ENCODE results near the gene DST. TPM values are rescaled to one million over a fixed set of nuclear protein-coding genes. Genes with fewer than 3 reads are reported as not detected.

Gene DST
- total RNA-seq, 2 experiments from 2014 or later, result 5.7 to 5.9 TPM

GRCh38 chr6:56430629-56431600, 211.8 kb downstream of the DST start:
- H3K9me3 ChIP-seq (ENCODE audit: control insufficient read depth in 1 of 2, insufficient read depth in 1 of 2, low read length in 2 of 2), result peaks cover 0 to 32% of the 10 kb centered on the region in 2 experiments
- H3K4me1 ChIP-seq (ENCODE audit: insufficient read depth, low read length), result no peaks in the 10 kb centered on the region
- Mint-ChIP-seq H3K4me1 (ENCODE audit: low read depth) (no peaks in the 10 kb centered on the region), H3K4me3 (no peak overlapping the region), H3K27ac (no peak overlapping the region), H3K9me3 (peaks cover 2% of the 10 kb centered on the region), H3K36me3 (ENCODE audit: low read depth) (no peaks in the 10 kb centered on the region), H3K27me3 (peaks cover 8% of the 10 kb centered on the region)
- TF ChIP-seq CTCF (IDR thresholded peaks at IDR 0.05), result no peak
- intact Hi-C loops (cut with DNase I, micrococcal nuclease), result no loop called here
- H3K36me3 ChIP-seq (ENCODE audit: insufficient read depth, low read length), result no peaks in the 10 kb centered on the region
- DNase-seq, result no peak
- no peak overlapping the region for H3K27ac ChIP-seq (ENCODE audit: low read depth in 1 of 2, low read length in 2 of 2)
- ChIA-PET CTCF (no interaction called here), POLR2A (no interaction called here)
- H3K27me3 ChIP-seq (ENCODE audit: control insufficient read depth in 1 of 2, insufficient read depth in 2 of 2, low read length in 2 of 2), result no peaks in the 10 kb centered on the region
- H3K4me3 ChIP-seq (ENCODE audit: low read length), result no peak overlapping the region
- no peak for ATAC-seq (ENCODE audit: poor library complexity)

GRCh38 chr6:56424542-56425083, 218.1 kb downstream of the DST start:
- Histone ChIP-seq H3K27ac (ENCODE audit: low read depth in 1 of 2, low read length in 2 of 2) (no peak overlapping the region), H3K9me3 (ENCODE audit: control insufficient read depth in 1 of 2, insufficient read depth in 1 of 2, low read length in 2 of 2) (peaks cover 0 to under 1% of the 10 kb centered on the region in 2 experiments), H3K27me3 (ENCODE audit: control insufficient read depth in 1 of 2, insufficient read depth in 2 of 2, low read length in 2 of 2) (no peaks in the 10 kb centered on the region), H3K4me3 (ENCODE audit: low read length) (no peak overlapping the region), H3K36me3 (ENCODE audit: insufficient read depth, low read length) (no peaks in the 10 kb centered on the region), H3K4me1 (ENCODE audit: insufficient read depth, low read length) (no peaks in the 10 kb centered on the region)
- H3K4me1 Mint-ChIP-seq (ENCODE audit: low read depth), result no peaks in the 10 kb centered on the region
- CTCF ChIA-PET, result no interaction called here
- no peak overlapping the region for H3K27ac Mint-ChIP-seq
- intact Hi-C loops (cut with DNase I, micrococcal nuclease), result no loop called here
- H3K9me3 Mint-ChIP-seq, result no peaks in the 10 kb centered on the region
- no peak overlapping the region for H3K4me3 Mint-ChIP-seq
- POLR2A ChIA-PET, result no interaction called here
- H3K27me3 Mint-ChIP-seq, result no peaks in the 10 kb centered on the region
- no peaks in the 10 kb centered on the region for H3K36me3 Mint-ChIP-seq (ENCODE audit: low read depth)
- DNase-seq (no peak), ATAC-seq (ENCODE audit: poor library complexity) (no peak)
- no peak for TF ChIP-seq CTCF (IDR thresholded peaks at IDR 0.05)

- ChIA-PET POLR2A (no interaction called here), CTCF (no interaction called here)
- Histone ChIP-seq H3K4me3 (ENCODE audit: low read length) (no peak overlapping the region), H3K9me3 (ENCODE audit: control insufficient read depth in 1 of 2, insufficient read depth in 1 of 2, low read length in 2 of 2) (no peaks in the 10 kb centered on the region), H3K4me1 (ENCODE audit: insufficient read depth, low read length) (no peaks in the 10 kb centered on the region), H3K27me3 (ENCODE audit: control insufficient read depth in 1 of 2, insufficient read depth in 2 of 2, low read length in 2 of 2) (no peaks in the 10 kb centered on the region), H3K27ac (ENCODE audit: low read depth in 1 of 2, low read length in 2 of 2) (no peak overlapping the region), H3K36me3 (ENCODE audit: insufficient read depth, low read length) (no peaks in the 10 kb centered on the region)
- intact Hi-C loops (cut with DNase I, micrococcal nuclease), result no loop called here
- H3K27me3 Mint-ChIP-seq, result no peaks in the 10 kb centered on the region
- H3K36me3 Mint-ChIP-seq (ENCODE audit: low read depth), result no peaks in the 10 kb centered on the region
- DNase-seq (no peak), ATAC-seq (ENCODE audit: poor library complexity) (no peak)
- H3K27ac Mint-ChIP-seq, result no peak overlapping the region
- TF ChIP-seq CTCF (IDR thresholded peaks at IDR 0.05), result no peak
- H3K4me3 Mint-ChIP-seq, result no peak overlapping the region
- H3K9me3 Mint-ChIP-seq, result no peaks in the 10 kb centered on the region
- H3K4me1 Mint-ChIP-seq (ENCODE audit: low read depth), result no peaks in the 10 kb centered on the region
These were observed 218.6 kb downstream of the DST start for GRCh38 chr6:56424064-56424463.

All from CD4-positive, alpha-beta T cell (primary cell).